Measurements from ENCODE around the gene PDLIM5.
"Not testable (repeated sequence)": the region's sequence is repeated elsewhere in the genome, so short reads cannot be mapped to it uniquely, and the experiment has no call there.

Gene PDLIM5

DNA sequence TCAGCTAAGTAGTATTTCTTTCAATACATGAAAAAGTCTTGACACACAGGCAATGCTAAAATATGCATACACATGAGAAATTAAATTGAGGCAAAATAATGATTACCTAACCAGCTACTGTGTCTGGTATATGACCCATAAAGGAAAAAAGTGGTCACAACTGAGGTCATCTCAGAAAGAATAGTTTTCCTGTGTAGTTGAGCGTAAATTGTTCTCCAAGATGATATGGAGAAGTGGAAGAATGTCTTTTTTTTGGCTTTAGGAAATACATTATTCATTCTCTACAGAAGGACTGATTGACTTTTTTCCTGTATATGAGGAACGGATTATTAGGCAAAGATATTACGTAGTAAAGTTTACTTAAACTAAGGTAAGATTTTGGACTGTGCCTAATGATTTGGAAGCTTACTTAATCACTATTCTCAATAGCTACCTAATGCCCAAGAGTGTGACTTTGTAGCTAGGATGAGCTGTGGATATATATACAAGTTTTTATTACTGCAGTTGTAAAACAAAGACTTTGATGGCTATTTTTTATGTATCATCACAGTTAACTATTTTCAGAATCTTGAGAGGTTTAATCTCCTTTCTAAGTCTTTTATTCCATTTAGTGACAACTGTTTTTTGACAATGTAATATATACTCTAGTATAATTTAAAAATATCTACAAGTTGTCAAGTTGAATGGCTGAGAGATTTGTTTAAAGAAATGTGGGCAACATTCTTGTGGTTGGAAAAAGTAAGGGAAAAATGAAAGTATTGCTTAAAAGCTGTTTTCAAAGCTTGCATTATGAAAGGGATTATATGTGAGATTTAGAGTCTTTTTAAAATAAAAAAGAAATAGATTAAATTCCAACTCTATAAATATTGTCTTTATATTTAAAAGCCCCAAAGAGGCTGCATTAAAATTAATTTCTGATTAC is 100.2 kb downstream of the PDLIM5 start:
- H3K4me3 ChIP-seq (ENCODE audit: low read depth, low read length): no peak overlapping the region
- H3K36me3 ChIP-seq (ENCODE audit: control insufficient read depth, insufficient read depth, low read length): no peaks in the 10 kb centered on the region
- peaks cover 3% of the 10 kb centered on the region for H3K4me1 ChIP-seq (ENCODE audit: control insufficient read depth, insufficient read depth, low read length)
- H3K9me3 ChIP-seq (ENCODE audit: control insufficient read depth, insufficient read depth, low read length): no peaks in the 10 kb centered on the region
- H3K27me3 ChIP-seq (ENCODE audit: control insufficient read depth, insufficient read depth, low read length): no peaks in the 10 kb centered on the region
- no peak overlapping the region for H3K9ac ChIP-seq (ENCODE audit: low read depth, low read length)

DNA sequence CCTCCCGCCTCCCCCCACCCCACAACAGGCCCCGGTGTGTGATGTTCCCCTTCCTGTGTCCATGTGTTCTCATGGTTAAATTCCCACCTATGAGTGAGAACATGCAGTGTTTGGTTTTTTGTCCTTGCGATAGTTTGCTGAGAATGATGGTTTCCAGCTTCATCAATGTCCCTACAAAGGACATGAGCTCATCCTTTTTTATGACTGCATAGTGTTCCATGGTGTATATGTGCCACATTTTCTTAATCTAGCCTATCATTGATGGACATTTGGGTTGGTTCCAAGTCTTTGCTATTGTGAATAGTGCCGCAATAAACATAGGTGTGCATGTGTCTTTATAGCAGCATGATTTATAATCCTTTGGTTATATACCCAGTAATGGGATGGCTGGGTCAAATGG is 104.3 kb downstream of the PDLIM5 start:
- not testable (repeated sequence) for H3K27me3 ChIP-seq (ENCODE audit: control insufficient read depth, insufficient read depth, low read length); H3K9ac ChIP-seq (ENCODE audit: low read depth, low read length); H3K9me3 ChIP-seq (ENCODE audit: control insufficient read depth, insufficient read depth, low read length); H3K4me3 ChIP-seq (ENCODE audit: low read depth, low read length); H3K36me3 ChIP-seq (ENCODE audit: control insufficient read depth, insufficient read depth, low read length); H3K4me1 ChIP-seq (ENCODE audit: control insufficient read depth, insufficient read depth, low read length)

DNA sequence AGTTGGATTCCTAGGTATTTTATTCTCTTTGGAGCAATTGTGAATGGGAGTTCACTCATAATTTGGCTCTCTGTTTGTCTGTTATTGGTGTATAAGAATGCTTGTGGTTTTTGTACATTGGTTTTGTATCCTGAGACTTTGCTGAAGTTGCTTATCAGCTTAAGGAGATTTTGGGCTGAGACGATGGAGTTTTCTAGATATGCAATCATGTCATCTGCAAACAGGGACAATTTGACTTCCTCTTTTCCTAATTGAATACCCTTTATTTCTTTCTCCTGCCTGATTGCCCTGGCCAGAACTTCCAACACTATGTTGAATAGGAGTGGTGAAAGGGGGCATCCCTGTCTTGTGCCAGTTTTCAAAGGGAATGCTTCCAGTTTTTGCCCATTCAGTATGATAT is 105.9 kb downstream of the PDLIM5 start:
- not testable (repeated sequence) for H3K4me1 ChIP-seq (ENCODE audit: control insufficient read depth, insufficient read depth, low read length); H3K4me3 ChIP-seq (ENCODE audit: low read depth, low read length); H3K27me3 ChIP-seq (ENCODE audit: control insufficient read depth, insufficient read depth, low read length); H3K36me3 ChIP-seq (ENCODE audit: control insufficient read depth, insufficient read depth, low read length); H3K9me3 ChIP-seq (ENCODE audit: control insufficient read depth, insufficient read depth, low read length); H3K9ac ChIP-seq (ENCODE audit: low read depth, low read length)

DNA sequence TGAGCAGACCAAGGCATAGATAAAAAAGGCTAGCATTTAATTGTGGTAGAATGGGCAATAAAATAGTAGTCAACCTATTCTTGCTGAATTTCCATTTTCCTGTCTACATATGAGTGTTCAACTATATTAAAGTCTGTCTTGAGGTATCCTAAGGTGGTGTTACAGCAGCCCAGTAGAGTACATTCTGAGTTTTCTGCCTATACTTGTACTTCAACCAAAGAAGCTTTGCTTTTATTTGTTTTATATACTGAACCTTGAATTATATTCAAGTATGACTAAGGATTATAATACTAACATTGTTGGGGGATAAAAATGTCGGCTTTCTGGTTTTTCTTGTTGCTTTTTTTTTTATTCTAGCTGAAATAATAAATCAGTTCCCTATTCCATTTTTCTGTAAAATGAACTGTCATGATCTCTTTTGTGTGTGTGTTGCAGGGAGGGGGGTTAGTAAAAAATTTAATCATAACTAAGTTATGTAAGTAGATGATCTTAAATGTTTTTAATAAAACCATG is 106.7 kb downstream of the PDLIM5 start:
- Histone ChIP-seq H3K9ac (ENCODE audit: low read depth, low read length) (no peak overlapping the region), H3K9me3 (ENCODE audit: control insufficient read depth, insufficient read depth, low read length) (no peaks in the 10 kb centered on the region), H3K36me3 (ENCODE audit: control insufficient read depth, insufficient read depth, low read length) (no peaks in the 10 kb centered on the region), H3K4me3 (ENCODE audit: low read depth, low read length) (no peak overlapping the region), H3K27me3 (ENCODE audit: control insufficient read depth, insufficient read depth, low read length) (no peaks in the 10 kb centered on the region), H3K4me1 (ENCODE audit: control insufficient read depth, insufficient read depth, low read length) (no peaks in the 10 kb centered on the region)

DNA sequence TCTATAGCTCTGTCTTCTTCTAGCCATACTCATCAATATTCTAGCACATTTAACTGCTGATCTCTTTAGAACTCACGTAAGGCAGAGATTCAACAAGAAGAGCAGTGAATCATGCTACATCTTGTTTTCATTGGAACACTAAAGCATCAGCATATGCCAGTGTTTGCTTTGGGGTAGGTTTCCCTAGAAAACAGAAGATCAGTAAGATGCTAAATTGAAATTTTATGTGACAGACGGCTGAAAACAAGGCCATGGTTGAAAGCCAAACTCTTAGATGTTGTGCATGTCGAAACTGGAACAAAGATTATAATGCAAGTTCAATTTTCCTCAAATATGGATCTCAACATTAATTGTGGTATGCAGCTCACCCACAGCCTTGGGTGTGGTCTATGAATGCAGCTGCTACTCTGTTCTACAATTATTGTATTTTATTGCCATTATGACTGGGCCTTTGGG is 107.6 kb downstream of the PDLIM5 start:
- Histone ChIP-seq H3K36me3 (ENCODE audit: control insufficient read depth, insufficient read depth, low read length) (no peaks in the 10 kb centered on the region), H3K27me3 (ENCODE audit: control insufficient read depth, insufficient read depth, low read length) (no peaks in the 10 kb centered on the region), H3K4me1 (ENCODE audit: control insufficient read depth, insufficient read depth, low read length) (no peaks in the 10 kb centered on the region)

DNA sequence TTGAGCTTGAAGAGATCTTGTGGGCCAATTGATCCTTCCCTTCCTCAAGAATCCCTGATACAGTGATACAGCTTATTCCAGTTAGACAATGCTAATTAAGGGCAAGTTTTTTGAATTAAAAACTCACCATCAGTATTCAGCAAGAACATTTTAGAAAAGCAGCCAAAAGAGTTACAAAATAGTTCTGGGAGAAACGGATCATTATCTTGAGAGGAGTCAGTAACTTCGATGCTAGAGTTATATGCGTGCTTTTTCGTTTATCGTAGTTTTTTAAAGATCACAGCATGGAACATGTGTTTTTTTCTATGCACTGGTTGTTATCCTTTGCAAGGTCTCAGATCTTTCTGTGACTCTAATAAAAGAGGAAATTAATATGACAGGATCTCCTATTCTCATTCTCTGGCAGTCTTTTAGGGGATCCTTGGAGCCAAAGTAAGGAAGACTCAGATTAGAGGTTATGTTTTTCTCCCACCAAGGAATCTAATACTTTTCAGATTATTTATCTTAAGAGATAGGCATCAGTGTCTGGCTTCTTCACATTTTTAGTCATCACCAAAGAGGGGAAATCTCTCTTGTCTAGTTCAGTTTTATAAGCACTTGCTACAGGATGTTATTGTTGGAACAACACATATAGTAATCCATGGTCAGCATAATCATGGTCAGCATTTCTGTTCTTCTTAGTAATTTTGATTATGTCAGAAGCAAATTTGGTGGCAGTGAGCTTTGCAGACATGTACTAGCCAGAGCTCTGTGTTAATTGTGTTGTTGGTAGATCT is 109.7 kb downstream of the PDLIM5 start:
- Histone ChIP-seq H3K4me1 (ENCODE audit: control insufficient read depth, insufficient read depth, low read length) (no peaks in the 10 kb centered on the region), H3K9ac (ENCODE audit: low read depth, low read length) (no peak overlapping the region), H3K36me3 (ENCODE audit: control insufficient read depth, insufficient read depth, low read length) (no peaks in the 10 kb centered on the region), H3K27me3 (ENCODE audit: control insufficient read depth, insufficient read depth, low read length) (no peaks in the 10 kb centered on the region), H3K4me3 (ENCODE audit: low read depth, low read length) (no peak overlapping the region), H3K9me3 (ENCODE audit: control insufficient read depth, insufficient read depth, low read length) (no peaks in the 10 kb centered on the region)

More for the DNA sequence above, 107.6 kb downstream of the PDLIM5 start:
- no peak overlapping the region for H3K9ac ChIP-seq (ENCODE audit: low read depth, low read length)
- no peaks in the 10 kb centered on the region for H3K9me3 ChIP-seq (ENCODE audit: control insufficient read depth, insufficient read depth, low read length)
- H3K4me3 ChIP-seq (ENCODE audit: low read depth, low read length): no peak overlapping the region

DNA sequence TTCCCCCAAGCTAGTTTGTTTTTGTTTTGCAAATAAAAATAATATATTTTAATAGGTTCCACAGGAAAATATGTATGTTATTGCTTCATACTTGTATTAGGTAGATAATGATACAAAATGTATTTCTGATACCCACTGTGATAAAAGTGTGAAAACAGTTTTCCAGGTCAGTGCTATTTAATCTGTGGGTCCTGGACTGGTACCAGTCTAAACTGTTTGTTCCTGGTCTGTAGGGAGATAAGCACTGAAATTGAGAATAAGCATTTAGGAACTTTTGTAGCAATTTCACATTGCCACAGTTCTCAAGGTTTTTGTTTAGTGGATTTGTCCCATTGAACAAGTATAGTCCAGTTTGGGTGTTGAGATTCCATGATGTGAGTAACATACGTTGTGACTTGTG is 110.5 kb downstream of the PDLIM5 start:
- Histone ChIP-seq H3K4me3 (ENCODE audit: low read depth, low read length) (no peak overlapping the region), H3K36me3 (ENCODE audit: control insufficient read depth, insufficient read depth, low read length) (no peaks in the 10 kb centered on the region), H3K9ac (ENCODE audit: low read depth, low read length) (no peak overlapping the region)

DNA sequence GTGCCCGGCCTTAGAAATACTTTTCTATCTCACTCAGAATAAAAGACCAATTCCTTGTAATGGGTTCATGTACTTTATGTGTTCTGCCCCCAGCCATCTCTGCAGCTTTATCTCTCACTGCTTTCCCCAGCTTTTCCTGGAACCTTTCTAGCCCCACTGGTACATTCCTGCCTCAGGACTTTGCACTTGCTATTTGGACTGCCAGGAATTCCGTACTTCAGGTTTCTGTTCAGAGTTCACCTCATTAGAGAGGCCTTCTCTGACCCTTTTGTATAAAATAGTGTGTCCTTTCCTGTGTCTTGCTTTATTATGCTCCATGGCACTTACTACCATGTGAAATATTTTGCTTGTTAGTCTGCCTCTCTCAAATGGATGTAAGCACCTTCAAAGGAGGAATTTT is 112.5 kb downstream of the PDLIM5 start:
- H3K9ac ChIP-seq (ENCODE audit: low read depth, low read length): no peak overlapping the region
- no peaks in the 10 kb centered on the region for H3K36me3 ChIP-seq (ENCODE audit: control insufficient read depth, insufficient read depth, low read length)
- no peaks in the 10 kb centered on the region for H3K27me3 ChIP-seq (ENCODE audit: control insufficient read depth, insufficient read depth, low read length)
- no peaks in the 10 kb centered on the region for H3K4me1 ChIP-seq (ENCODE audit: control insufficient read depth, insufficient read depth, low read length)
- no peak overlapping the region for H3K4me3 ChIP-seq (ENCODE audit: low read depth, low read length)
- no peaks in the 10 kb centered on the region for H3K9me3 ChIP-seq (ENCODE audit: control insufficient read depth, insufficient read depth, low read length)

More for the DNA sequence above, 110.5 kb downstream of the PDLIM5 start:
- H3K27me3 ChIP-seq (ENCODE audit: control insufficient read depth, insufficient read depth, low read length): no peaks in the 10 kb centered on the region
- H3K4me1 ChIP-seq (ENCODE audit: control insufficient read depth, insufficient read depth, low read length): no peaks in the 10 kb centered on the region
- no peaks in the 10 kb centered on the region for H3K9me3 ChIP-seq (ENCODE audit: control insufficient read depth, insufficient read depth, low read length)

DNA sequence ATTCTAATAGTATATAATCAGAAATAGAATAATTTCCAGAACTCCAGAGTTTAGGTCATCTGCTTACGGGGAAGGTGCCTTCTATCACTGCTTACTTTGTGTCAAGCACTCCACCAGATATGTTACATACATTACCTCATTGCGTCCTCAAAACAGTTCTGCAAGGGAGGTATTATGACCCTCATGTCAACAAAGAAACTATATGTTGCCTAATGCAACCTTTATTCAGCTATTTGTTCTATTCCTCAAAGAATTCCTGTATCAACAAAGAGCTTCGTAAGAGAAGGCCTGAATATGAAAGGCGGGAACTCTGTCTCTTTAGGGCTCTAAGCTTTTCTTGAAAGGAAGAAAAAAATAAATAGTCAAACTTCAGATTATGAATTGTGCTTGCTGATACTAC is 114.7 kb downstream of the PDLIM5 start:
- no peaks in the 10 kb centered on the region for H3K4me1 ChIP-seq (ENCODE audit: control insufficient read depth, insufficient read depth, low read length)
- H3K27me3 ChIP-seq (ENCODE audit: control insufficient read depth, insufficient read depth, low read length): no peaks in the 10 kb centered on the region
- no peak overlapping the region for H3K9ac ChIP-seq (ENCODE audit: low read depth, low read length)
- no peaks in the 10 kb centered on the region for H3K36me3 ChIP-seq (ENCODE audit: control insufficient read depth, insufficient read depth, low read length)
- no peak overlapping the region for H3K4me3 ChIP-seq (ENCODE audit: low read depth, low read length)
- no peaks in the 10 kb centered on the region for H3K9me3 ChIP-seq (ENCODE audit: control insufficient read depth, insufficient read depth, low read length)

DNA sequence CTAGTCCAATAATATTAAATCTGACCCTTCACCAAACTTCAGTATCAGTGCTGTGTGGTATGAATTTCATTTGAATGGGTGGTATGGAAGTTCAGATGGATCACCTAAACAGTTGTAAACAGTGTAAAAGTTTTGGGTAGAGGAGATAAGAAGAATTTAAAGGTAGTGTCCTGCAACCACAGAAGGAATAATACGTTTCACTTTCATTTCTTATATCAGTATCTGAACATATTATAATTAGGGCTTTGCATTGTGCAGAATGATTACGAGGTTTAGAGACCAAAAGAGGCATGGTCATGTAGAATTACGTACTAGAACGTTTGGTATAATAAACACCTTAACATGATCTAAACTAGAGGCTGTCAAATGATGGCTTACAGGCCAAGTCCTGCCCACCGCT is 116.1 kb downstream of the PDLIM5 start:
- Histone ChIP-seq H3K9me3 (ENCODE audit: control insufficient read depth, insufficient read depth, low read length) (no peaks in the 10 kb centered on the region), H3K36me3 (ENCODE audit: control insufficient read depth, insufficient read depth, low read length) (no peaks in the 10 kb centered on the region), H3K4me3 (ENCODE audit: low read depth, low read length) (no peak overlapping the region), H3K27me3 (ENCODE audit: control insufficient read depth, insufficient read depth, low read length) (no peaks in the 10 kb centered on the region), H3K9ac (ENCODE audit: low read depth, low read length) (no peak overlapping the region), H3K4me1 (ENCODE audit: control insufficient read depth, insufficient read depth, low read length) (no peaks in the 10 kb centered on the region)

DNA sequence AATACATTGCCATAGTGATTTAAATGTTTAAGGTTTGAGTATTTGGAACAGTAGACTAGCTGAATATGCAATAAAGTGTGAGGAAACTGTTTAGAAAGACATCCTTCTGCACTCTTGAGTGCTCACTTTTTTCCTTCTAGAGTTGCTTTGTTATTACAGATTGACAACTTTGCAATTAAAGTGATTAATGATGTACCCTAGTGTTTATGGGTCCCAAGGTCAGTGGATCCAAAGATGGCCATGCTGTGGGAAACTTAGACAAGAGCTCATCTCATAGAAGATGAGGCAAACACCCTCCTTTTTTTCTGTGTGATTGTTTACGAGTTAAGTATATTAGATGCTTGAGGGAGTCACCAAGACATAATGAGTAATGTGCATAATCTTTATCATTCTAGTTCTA is 118.8 kb downstream of the PDLIM5 start:
- H3K36me3 ChIP-seq (ENCODE audit: control insufficient read depth, insufficient read depth, low read length): no peaks in the 10 kb centered on the region
- H3K4me3 ChIP-seq (ENCODE audit: low read depth, low read length): no peak overlapping the region
- H3K4me1 ChIP-seq (ENCODE audit: control insufficient read depth, insufficient read depth, low read length): peaks cover 4% of the 10 kb centered on the region
- no peaks in the 10 kb centered on the region for H3K9me3 ChIP-seq (ENCODE audit: control insufficient read depth, insufficient read depth, low read length)
- no peaks in the 10 kb centered on the region for H3K27me3 ChIP-seq (ENCODE audit: control insufficient read depth, insufficient read depth, low read length)
- H3K9ac ChIP-seq (ENCODE audit: low read depth, low read length): no peak overlapping the region
